Measurements from ENCODE around the gene TGFBR3.

The TGFBR3 gene

GRCh38 chr1:91727763-91728162, 158.2 kb downstream of the TGFBR3 start:
- no peak for DNase-seq

GRCh38 chr1:91725989-91726721, 159.8 kb downstream of the TGFBR3 start:
- DNase-seq, result no peak

- no peak for DNase-seq
These were observed 160.3 kb downstream of the TGFBR3 start for GRCh38 chr1:91725618-91725988.

- DNase-seq, result no peak
These were observed 161.3 kb downstream of the TGFBR3 start for GRCh38 chr1:91724644-91725043.

GRCh38 chr1:91724231-91724630, 161.7 kb downstream of the TGFBR3 start:
- DNase-seq, result no peak

- DNase-seq, result no peak
These were observed 165.9 kb downstream of the TGFBR3 start for GRCh38 chr1:91720044-91720443.

GRCh38 chr1:91718877-91719276, 167.1 kb downstream of the TGFBR3 start:
- no peak for DNase-seq

GRCh38 chr1:91718368-91718767, 167.6 kb downstream of the TGFBR3 start:
- no peak for DNase-seq

GRCh38 chr1:91717839-91718238, 168.1 kb downstream of the TGFBR3 start:
- DNase-seq, result no peak

- DNase-seq, result no peak
These were observed 169.6 kb downstream of the TGFBR3 start for GRCh38 chr1:91716339-91716738.

- no peak for DNase-seq
These were observed 170.4 kb downstream of the TGFBR3 start for GRCh38 chr1:91715416-91716000.

GRCh38 chr1:91714867-91715381, 171.0 kb downstream of the TGFBR3 start:
- no peak for DNase-seq

GRCh38 chr1:91712981-91713841, 172.7 kb downstream of the TGFBR3 start:
- no peak for DNase-seq

- no peak for DNase-seq
These were observed 173.6 kb downstream of the TGFBR3 start for GRCh38 chr1:91712393-91712792.

- DNase-seq, result no peak
These were observed 174.3 kb downstream of the TGFBR3 start for GRCh38 chr1:91711504-91712247.

GRCh38 chr1:91710261-91710660, 175.7 kb downstream of the TGFBR3 start:
- no peak for DNase-seq

- no peak for DNase-seq
These were observed 177.3 kb downstream of the TGFBR3 start for GRCh38 chr1:91708691-91709090.

GRCh38 chr1:91707890-91708218, 178.1 kb downstream of the TGFBR3 start:
- no peak for DNase-seq

GRCh38 chr1:91707114-91707889, 178.6 kb downstream of the TGFBR3 start:
- DNase-seq, result no peak

GRCh38 chr1:91706140-91706957, 179.6 kb downstream of the TGFBR3 start:
- no peak for DNase-seq

GRCh38 chr1:91704746-91705145, 181.2 kb downstream of the TGFBR3 start:
- DNase-seq, result no peak

All from islet precursor cell (in vitro differentiated cells).